Measurements from ENCODE around the gene HDAC5.

Gene HDAC5

DNA sequence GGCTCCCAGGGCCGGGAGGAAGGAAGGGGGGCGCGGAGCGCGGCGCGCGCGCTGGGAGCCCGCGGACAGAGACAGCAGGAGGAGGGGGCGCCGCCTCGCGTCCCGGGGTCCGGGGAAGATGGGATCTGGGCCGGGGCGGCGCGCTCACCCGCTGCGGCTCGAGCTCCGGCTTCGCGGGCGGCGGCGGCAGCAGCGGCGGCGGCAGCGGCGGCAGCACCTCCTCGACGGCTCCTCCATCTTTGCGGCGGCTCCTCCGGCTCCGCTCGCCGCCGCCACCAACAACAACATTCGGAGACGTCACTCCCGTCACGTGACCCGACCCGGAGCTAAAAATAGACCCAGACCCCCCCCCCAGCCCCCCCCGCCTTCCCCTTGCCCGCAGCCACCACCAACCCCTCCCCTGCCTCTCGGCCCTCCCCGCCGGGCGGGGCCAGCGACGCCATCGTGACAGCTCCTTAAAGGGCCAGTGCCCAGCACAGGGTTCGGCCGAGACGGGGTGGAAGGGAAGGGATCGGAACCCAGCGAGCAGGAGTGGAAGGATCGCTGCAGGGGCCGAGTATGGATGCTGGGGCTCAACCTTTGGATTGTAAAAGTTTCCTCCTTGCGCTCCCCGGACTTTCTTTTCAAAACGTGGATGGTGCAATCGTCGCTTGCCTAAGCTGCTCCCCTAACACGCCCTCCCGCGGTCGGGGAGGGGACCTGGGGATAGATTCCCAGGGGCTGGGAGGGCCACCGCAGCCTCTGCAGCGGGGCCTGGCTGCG, at the start of gene HDAC5:
Gene HDAC5, minus strand, starts transcription at position 286 of the 762 bp plus-strand sequence. CDS start 6,126 bp downstream, outside the sequence.
- TF ChIP-seq GATA2 (IDR thresholded peaks at IDR 0.05; ENCODE audit: low read depth, low read length), result no peak
- no peak for TF ChIP-seq GATA3 (IDR thresholded peaks at IDR 0.05; ENCODE audit: low read depth, low read length)

GRCh38 chr17:44171931-44172455, 48.6 kb upstream of the HDAC5 start:
- TF ChIP-seq GATA3 (IDR thresholded peaks at IDR 0.05; ENCODE audit: low read depth, low read length) (no peak), GATA2 (IDR thresholded peaks at IDR 0.05; ENCODE audit: low read depth, low read length) (no peak)

DNA sequence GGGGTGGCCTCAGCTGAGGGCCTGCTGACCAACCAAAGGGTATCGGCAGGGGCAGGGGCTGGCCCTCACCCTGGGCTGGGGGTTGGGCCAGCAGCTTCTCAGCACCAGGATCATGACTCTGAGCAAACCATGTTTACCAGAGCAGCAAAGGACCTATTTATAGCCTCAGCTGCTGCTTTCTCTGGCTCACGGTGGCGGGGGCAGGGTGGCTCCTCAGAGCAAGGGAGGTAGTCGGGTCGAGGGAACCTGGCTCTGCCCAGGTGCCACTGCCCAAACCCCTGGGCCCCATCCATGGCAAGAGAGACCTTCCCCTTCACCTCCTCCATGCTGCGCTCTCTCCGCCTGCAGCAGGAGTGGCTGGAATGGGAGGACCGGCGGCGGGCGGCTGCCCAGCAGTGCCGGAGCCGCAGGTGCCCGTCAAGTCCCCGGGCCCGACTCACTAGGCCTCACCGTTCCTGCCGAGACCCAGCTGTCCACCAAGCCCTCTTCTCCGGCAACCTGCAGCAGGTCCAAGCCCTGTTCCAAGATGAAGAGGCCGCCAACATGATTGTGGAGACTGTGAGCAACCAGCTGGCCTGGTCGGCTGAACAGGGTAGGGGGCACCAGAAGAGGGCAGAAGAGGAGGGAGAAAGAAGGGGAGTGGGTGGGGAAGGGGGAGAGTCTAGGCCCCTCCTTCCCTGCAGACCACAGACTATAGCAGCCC, 47.2 kb upstream of the HDAC5 start, which contains the start of gene ASB16:
Gene ASB16, plus strand, starts transcription at position 206 of the 703 bp plus-strand sequence. Its CDS starts 86 bp downstream, at position 292.
- TF ChIP-seq GATA2 (IDR thresholded peaks at IDR 0.05; ENCODE audit: low read depth, low read length) (no peak), GATA3 (IDR thresholded peaks at IDR 0.05; ENCODE audit: low read depth, low read length) (no peak)

DNA sequence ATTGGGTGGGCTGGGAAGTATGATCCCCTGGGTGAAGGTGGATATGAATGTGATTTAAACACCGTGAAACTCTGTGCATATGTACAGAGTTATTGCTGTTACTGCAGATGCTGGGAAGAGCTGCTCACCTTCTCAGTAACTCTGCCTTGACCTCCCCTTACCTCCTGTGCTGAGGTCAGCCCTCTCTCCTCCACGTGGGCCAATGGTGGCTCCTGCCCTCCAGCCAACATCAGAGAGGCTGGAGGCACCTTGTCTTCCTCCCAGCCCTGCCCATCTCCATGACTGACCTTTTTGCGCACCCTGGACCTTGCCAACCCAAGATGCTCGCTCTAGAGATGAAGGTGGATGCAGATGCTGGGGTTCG, 46.7 kb upstream of the HDAC5 start:
- TF ChIP-seq GATA2 (IDR thresholded peaks at IDR 0.05; ENCODE audit: low read depth, low read length) (no peak), GATA3 (IDR thresholded peaks at IDR 0.05; ENCODE audit: low read depth, low read length) (no peak)

DNA sequence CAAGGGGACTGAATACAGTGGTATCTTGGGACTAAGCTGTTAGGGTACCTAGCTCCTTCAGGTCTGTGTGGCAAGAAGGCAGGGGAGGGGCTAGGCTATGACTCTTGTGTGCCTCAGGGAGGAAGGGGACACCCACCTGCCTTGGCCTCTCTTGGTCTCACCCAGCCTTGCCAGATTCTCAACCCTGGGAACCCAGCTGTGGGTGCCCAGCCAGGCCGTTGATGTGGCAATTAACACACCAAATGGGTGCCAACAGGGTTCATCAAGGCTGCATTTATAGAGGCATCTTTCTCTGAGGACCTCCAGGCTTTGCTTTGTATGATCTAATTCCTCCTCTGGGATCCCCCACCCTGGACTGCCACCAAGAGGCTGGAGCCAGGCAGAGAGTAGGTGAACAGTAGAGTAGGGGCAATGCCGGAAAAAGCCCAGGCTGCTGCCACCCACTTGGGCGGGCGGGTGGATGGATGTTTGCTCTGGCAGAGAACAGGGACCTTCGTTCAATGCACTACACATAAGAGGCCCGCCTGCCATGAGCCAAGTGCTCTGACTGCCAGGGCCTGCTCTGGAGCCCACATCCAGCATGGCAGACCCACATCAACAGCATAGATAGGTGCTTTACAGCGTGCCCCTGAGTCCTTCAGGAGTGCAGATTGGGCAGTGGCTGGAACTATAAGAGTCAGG, 43.9 kb upstream of the HDAC5 start:
- TF ChIP-seq GATA2 (IDR thresholded peaks at IDR 0.05; ENCODE audit: low read depth, low read length), result no peak
- no peak for TF ChIP-seq GATA3 (IDR thresholded peaks at IDR 0.05; ENCODE audit: low read depth, low read length)

DNA sequence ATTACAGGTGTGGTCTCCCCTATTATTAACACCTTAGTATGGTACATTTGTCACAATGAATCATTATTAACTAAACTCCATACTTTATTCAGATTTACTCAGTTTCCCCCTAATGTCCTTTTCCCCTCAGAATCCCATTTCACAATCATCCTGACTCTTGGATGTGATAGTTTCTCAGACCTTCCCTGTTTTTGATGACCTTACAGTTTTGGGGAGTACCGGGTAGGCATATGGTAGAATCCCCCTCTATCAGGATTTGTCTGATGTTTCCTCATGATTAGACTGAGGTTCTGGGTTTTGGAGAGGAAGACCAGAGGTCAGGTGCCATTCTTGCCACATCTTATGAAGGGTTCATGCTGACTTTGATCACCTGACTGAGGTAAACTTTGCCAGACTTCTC, 41.0 kb upstream of the HDAC5 start:
- TF ChIP-seq GATA3 (IDR thresholded peaks at IDR 0.05; ENCODE audit: low read depth, low read length) (no peak), GATA2 (IDR thresholded peaks at IDR 0.05; ENCODE audit: low read depth, low read length) (no peak)

GRCh38 chr17:44159519-44160210, 36.2 kb upstream of the HDAC5 start:
- TF ChIP-seq GATA2 (IDR thresholded peaks at IDR 0.05; ENCODE audit: low read depth, low read length), result no peak
- TF ChIP-seq GATA3 (IDR thresholded peaks at IDR 0.05; ENCODE audit: low read depth, low read length), result no peak

- TF ChIP-seq GATA2 (IDR thresholded peaks at IDR 0.05; ENCODE audit: low read depth, low read length) (no peak), GATA3 (IDR thresholded peaks at IDR 0.05; ENCODE audit: low read depth, low read length) (no peak)
Measured at GRCh38 chr17:44155488-44155887, 32.0 kb upstream of the HDAC5 start.

- no peak for TF ChIP-seq GATA3 (IDR thresholded peaks at IDR 0.05; ENCODE audit: low read depth, low read length)
- no peak for TF ChIP-seq GATA2 (IDR thresholded peaks at IDR 0.05; ENCODE audit: low read depth, low read length)
Measured at GRCh38 chr17:44152875-44153274, 29.4 kb upstream of the HDAC5 start.

DNA sequence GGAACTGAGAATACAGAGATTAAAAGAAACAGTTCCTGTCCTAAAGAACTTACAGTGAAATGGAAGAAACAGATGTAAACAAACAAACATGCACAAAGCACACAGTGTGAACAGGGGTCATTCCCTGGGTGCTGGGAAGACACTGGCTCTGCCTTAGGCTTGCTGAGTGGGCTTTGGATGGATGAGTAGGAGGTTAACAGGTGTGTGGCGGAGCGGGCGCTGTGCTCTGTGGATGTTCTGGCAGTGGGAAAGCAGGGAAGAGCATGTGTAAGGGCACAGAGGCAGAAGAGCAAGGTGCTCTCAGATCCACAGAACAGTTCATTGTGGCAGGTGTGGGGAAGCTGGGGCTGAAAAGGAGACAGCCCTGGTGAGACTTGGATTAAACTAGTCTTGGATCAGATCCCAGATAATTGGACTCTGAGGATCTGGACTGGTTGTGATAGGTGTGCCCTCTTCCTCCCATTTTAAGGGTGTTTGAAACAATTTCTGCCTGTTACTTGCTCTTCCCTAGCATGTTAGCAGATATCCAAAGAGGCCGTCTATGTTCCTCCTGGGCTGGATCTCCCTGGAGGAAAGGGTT, 26.4 kb upstream of the HDAC5 start:
- TF ChIP-seq GATA2 (IDR thresholded peaks at IDR 0.05; ENCODE audit: low read depth, low read length) (no peak), GATA3 (IDR thresholded peaks at IDR 0.05; ENCODE audit: low read depth, low read length) (no peak)

GRCh38 chr17:44147812-44148211, 24.4 kb upstream of the HDAC5 start:
- no peak for TF ChIP-seq GATA3 (IDR thresholded peaks at IDR 0.05; ENCODE audit: low read depth, low read length)

DNA sequence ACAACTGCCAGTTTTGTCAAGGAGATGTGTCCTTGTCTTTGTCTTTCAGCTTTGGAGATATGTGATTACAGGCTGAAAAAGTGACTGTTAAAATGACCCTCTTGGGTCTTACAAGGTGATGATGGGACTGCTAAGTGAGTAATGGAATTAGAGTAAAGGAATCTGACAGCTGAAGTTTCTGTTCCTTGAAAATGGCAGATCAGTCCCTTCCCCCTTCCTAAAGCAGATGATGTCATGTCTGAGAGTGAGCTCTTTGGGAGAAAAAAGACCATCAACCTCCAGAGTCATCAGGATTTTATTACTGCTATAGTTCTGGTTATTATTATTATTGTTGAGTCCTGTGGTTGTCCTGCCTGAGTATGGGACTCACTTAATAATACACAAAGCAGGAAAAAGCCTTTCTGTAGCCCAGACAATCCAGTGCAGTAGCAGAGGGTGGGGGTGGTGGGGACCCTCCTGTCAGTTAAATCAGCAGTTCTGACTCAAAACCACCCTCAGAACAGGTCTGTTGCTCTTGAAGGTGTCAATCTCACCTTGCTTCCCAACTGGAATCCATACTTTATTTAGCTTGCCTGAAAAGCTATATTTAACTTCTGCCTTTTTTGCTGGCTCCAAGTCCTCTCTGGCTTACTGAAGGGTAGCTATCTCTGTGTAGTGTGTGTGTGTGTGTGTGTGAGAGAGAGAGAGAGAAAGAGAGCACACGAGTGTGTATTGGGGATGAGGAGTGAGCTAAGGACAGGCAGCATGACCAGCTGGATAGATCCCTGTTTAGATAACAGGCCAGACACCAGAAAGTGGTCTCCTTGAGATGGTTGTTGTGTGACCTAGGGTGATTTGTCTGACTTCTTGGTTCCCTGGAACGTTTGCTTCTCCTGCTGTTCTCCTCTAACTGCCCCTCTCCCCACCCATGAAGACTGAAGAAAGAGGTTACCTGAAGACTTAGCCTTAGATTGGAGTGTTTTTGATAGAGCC, 23.2 kb upstream of the HDAC5 start:
- no peak; the same call in 1 of the 2 replicates for TF ChIP-seq GATA3 (IDR thresholded peaks at IDR 0.05; ENCODE audit: low read depth, low read length)
- peak; percentile 53; the same call in 1 of the 2 replicates for TF ChIP-seq GATA2 (IDR thresholded peaks at IDR 0.05; ENCODE audit: low read depth, low read length)

Measured in SH-SY5Y (cell line).